HuH-7.5 (cell line): ENCODE data around the gene SMPD4.
"Not testable (repeated sequence)": the region's sequence is repeated elsewhere in the genome, so short reads cannot be mapped to it uniquely, and the experiment has no call there.

Experiments used
- DNase-seq: peaks from one replicate; pipeline ENCODE4 v3.0.0; 2011; ENCODE audit warnings: low spot score

Gene SMPD4

DNA sequence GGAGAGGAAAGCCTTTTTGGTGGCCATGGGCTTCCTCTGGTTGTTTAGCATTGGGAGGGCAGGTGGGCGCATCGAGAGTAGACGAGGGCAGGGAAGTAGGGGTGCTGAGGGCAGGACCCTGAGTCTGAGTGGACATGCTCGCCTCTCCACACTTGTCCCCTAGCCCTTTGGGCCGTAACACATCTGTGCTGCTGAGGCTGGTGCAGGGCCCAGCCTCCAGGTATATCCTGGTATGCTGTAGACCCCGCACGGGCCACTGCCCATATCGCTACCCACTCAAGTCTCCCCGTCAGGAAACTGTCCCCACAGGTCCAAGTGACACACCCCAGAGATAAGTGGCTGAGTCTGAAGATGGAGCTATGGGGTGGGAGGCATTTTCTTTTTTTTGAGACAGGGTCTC is 22.8 kb downstream of the SMPD4 start:
- DNase-seq, result no peak

DNA sequence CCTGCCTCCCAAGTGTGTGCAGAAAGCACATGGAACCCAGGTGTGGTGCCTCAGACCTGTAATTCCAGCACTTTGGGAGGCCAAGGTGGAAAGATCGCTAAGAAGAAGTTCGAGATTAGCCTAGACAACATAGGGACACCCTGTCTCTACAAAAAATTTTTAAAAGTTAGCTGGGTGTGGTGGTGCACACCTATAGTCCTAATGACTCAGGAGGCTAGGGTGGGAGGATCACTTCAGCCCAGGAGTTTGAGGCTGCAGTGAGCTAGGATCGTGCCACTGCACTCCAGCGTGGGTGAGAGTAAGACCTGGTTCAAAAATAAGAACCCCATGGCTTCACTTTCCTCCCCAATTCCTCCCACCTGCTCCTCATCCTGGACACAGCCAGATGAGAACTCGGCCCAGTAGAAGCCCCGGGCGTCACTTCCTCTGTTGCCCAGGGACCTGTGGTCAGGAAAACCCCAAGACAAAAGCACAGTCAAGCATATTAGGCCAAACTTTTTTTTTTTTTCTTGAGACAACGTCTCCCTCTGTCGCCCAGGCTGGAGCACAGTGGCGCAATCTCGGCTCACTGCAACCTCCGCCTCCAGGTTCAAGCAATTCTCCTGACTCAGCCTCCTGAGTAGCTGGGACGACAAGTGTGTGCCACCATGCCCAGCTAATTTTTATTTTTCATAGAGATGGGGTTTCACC is 23.4 kb downstream of the SMPD4 start:
- not testable (repeated sequence) for DNase-seq

DNA sequence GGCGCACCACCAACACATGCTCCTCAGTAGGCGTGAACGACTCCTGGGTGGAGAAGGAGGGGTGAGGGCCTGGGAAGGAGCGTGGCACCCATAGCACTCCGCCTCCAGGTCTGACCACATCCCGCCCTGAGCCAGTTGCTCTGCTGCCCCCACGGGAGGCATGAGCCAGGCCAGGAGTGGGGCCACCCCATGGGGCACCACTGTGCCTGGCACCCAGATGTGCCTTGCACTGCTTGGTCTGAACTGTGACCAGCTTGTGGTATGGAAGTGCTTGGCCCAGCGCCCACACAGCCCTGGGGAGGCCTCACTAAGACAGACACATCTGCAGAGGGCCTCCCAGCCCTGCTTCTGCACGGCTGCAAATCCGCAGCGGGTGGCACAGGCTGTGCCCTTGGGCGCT is 24.0 kb downstream of the SMPD4 start:
- not testable (repeated sequence) for DNase-seq

DNA sequence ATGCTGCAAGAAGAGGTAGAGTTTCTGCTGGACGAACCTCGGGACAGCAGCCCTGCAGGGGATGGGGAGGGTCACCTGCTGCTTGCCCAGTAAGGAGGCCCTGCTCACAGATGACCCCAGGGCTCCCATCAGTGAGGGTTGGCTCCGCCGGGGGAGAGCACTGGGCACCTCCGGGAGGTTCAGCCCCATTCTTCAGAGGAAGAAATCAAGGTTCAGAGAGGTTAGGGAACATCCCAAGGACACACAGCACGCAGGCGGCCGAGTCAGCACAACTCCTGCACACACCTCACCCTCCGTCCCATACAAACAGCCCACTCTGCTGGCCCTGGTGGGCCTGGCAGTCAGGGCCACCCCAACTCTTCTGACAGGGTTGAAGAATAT is 24.8 kb downstream of the SMPD4 start:
- DNase-seq, result no peak

DNA sequence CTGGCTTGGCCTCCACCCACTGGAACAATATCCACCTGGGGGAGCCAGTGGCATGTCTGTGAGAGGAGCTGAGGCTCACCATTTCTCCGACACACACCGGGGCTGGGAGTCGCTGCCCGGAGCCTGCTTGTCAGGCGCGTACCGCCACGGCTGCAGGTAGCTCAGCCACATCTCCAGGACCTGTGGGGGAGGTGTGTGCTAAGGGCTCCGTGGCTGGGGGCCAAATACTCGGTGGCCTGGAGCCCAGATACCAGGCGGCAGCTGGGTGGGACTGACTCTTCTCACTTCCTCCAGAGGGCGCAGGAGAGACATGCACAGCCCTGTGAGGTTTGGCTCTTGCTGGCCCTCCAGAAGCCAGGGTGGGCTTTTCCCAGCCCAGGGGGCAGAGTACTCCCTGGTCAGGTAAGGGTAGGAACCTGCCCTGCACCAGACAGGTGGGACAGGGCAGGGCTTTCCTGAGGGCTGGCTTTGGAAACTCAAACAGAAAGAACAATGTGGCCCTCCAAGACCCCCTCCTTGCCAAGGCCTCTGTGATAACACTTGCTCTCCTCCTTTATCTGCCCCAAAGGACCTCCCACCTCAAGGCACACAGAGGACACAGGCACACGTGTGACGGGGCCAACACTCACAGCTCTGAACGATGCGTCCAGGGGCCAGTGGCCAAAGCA is 25.3 kb downstream of the SMPD4 start:
- DNase-seq, result peak; percentile 30

DNA sequence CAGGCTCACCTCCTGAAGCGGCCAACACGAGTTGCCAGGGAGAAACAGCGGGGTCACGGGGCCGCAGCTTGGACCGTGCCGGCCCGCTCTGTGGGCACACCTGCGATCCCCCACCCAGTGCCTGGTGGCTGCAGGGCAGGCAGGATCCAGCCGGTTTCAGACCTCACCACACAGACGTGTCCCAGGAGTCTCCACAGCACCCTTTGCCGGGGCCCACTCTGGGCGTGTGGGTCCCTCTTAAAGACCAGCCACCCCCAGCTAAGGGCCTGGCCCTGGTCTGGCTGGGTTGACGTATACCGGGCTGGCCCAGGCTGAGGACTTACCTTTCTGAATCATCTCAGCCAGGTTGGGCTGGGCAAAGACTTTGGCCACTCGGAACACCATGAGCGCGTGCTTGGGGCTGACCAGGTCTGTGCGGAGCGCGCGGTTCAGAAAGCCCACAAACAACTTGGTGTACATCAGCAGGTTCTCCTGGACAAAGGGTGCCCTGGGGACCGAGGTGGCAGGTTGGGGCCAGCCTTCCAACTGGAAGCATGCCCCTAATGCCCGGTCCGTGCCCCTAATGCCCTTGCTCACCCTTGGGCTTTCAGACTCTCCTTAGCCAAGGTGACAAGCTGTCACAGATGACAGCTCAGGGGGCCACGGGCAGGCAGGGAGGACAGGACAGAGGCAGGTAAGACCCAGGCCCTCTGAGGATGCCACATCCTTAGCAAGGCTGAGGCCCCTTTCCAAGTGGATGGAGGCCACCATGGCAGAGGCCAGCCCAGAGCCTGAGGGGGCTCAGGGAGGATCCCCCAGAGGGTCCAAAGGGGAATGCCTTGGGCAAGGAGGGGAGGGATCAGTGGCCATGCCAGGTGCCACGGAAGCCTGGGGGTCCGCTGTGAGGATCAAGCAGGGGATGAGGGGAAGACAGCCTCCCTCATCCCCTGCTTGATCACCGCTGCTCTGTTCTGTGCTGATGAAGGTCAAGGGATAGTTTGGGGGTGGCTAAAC is 26.3 kb downstream of the SMPD4 start:
- DNase-seq, result no peak

DNA sequence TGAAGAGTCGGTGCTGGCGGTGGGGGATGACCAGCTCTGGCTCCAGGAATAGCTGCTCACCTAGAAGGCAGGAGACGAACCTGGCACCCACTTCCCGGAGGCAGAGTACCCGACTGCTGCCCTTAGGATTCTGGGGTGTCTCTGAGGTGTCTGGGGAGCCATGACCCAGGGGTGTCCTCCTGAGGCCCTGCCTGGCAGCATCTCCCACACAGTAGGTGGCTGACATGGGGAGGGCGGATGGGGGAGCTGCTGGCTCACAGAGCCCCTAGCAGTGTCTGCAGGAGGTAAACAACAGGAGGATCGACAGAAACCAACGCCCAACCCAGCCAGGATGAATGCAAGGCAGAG is 27.0 kb downstream of the SMPD4 start:
- DNase-seq, result not testable (repeated sequence)

DNA sequence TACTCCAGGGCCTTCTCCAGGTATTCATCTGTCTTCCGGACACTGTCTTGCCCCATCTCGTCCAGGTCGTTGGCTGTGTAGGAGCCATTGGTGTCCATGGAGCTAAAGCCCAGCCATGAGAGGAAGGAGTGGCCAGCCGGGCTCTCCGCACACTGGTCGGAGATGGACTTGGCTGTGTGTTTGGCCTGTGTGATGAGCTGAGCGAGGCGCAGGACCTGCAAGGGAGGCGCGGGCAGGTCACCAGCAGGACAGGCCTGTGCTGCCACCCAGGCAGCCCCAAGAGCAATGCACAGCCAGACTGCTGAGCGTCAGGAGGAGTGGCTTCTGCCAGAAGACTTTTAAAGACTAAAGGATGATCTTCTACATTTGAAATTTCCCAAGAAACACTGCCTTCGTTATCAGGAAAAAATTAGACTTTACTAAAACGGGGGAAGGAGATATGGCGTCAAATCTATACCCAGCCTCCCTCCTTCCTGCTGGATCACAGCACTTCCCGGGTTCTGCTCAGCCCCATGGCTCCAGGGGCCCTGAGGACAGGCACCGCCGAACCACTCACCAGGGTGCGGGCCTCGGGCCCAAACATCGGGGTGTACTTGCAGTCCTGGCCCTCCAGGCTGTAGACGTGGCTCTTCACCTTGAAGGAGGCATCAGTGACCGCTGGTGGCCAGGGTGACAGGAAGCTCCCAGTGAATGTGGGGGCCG is 27.5 kb downstream of the SMPD4 start:
- not testable (repeated sequence) for DNase-seq

DNA sequence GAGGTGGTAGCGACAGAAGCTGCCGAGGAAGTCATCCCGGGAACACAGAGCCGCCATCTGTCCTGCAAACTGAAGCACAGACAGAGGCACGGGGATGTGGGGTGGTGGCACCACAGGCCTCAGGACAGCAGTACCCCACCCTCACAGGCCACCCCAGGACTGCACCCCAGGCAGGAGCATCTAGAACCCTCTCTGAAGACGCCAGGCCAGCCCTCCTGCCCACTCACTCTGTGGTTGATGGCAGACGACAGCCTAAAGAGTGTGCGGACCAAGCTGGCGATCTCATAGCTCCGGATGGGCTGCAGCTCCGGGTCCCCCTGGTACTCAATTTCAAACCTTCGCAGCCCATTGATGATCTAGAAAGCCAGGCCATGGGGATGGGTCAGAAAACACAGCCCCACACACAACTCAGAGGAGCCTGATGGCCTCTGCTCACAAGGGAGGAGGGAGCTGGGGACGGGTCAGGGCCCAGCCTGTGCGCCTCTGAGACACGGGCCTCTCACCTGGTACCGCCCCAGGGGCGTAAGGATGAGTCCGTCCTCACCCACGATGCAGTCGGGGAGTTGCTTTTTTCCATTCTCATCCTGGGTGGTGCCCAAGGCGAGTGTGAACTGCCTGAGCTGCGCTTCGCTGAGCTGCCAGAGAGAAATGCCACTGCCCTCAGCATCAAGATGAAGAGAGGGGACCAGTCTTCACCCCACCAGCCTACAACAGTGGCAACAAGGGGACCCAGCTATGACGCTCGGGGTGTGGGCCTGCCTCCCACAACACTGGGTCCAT is 28.4 kb downstream of the SMPD4 start:
- no peak for DNase-seq

DNA sequence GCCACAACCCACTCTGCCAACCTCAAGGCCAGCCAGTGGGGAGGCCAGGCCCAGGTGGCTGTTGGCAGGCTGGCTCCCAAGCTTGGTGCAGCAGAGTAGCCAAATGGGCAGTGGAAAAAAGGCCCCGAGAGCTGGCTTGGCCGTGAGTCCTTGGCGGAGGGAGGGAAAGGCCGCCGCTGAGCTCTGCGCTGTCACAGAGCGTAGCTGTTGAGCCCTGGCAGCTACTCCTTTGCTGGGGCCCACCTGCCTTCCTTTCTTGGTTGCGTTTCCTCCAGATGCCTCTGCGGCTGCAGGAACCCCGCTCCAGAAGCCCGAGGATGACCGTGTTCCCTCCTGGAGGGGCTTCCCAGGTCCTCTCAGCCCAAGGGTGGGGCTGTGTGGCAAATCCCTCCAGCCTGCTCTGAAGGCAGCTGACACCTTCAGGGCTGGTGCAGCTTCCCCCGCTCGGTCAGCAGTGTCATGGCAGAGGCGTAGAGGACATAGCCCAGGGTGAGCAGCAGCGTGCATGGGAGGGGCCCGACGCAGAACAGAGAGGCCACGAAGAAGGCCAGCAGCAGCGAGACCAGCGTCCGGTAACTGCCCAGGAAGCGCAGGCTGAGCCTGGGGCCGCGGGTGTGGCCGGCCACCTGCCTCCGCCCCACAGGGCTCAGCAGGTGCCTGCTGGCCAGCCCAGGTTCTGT is 29.1 kb downstream of the SMPD4 start:
- not testable (repeated sequence) for DNase-seq

DNA sequence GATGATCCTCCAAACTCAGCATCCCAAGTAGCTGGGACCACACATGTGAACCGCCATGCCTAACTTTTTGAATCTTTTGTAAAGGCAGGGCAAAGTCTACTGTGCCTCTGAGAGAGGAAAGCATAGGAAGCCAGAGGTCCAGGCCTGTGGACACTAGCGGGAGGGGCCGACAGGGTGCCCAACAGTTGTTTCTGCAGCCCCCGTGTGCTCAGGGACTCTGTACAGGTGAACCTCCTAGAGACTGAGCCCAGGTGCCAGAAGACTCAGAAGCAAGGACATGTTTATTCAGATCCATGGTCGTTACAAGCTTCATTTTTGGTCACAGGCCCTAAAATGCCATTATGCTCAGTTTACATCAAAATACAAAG is 30.3 kb downstream of the SMPD4 start:
- DNase-seq, result not testable (repeated sequence)

DNA sequence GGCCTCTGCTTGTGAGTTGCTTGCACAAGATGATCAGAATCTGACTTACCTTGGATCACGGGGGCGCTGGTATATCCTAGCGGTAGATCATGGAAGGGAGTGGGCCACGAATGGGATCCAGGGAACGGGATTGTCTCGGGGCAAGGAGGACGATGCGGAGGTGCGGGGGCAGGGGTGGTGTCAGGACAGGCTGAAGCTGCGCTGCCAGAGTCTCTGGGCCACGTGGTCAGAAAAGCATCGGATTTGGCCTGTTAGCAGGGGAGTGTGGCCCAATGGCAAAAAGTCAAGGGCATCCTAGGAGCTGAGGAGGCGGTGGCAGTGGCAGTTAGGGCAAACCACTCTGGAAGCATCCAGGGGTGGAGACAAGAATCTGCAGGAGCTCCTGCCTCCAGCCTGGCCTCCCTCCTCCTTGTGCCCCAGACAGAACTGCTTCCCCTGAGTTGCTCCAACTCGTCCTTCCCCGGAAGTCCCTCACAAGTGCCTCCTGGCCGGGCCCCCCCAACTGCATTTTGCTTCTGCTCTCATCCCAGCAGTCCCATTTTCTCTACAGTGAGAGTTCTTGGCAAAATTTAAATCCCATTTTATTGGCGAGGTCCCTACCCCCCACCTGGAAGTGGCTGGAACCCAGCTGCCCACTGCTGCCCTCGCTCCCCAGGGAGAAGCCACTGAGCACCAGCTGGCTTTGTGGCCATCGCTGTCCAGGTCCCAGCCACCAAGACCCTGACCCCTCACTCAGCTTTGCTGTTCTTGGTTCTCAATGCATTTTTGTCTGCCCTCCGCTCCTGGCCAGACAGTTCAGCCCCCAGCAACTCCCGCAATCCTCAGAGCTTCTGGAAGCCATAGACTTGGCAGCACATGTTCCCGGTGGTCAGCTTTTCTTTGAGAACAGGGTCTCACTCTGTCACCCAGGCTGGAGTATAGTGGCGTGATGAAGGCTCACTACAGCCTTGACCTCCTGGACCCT is 30.9 kb downstream of the SMPD4 start:
- DNase-seq, result no peak

DNA sequence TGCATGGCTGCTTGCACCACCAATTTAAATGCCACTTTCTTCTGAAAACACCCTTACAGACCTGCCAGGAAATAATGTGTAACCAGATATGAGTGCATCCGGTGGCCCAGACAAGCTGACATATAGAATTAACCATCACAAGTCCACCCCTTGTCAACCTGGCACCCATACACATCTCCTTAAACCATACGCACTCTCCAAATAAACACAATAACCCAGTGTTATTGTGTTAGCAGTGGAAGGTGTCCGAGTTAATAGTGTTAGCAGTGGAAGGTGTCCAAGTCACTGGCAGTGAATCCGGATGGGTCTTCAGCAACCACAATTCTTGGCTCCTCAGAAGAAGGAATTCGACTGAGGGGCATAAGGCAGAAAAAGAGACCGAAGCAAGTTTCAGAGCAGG is 32.9 kb downstream of the SMPD4 start:
- DNase-seq, result not testable (repeated sequence)

DNA sequence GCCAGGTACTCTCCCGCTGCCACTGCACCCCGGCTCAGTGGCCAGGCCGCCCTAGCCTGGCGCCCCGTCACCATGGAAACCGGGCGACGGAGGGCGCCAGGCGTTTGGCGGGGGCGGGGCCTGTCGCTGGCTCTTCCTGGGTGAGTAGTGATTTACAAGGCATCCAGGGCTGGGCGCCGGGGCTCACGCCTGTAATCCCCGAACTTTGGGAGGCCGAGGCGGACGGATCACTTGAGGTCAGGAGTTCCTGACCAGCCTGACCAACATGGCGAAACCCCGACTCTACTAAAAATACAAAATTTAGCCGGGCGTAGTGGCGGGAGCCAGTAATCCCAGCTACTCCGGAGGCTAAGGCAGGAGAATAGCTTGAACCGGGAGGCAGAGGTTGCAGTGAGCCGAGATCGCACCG is 36.4 kb downstream of the SMPD4 start, which contains the start of gene CCDC74B:
TSS of gene CCDC74B (minus strand) at position 107 of the 409 bp plus-strand sequence. CDS start 116 bp downstream, outside the sequence.
- DNase-seq, result not testable (repeated sequence)

DNA sequence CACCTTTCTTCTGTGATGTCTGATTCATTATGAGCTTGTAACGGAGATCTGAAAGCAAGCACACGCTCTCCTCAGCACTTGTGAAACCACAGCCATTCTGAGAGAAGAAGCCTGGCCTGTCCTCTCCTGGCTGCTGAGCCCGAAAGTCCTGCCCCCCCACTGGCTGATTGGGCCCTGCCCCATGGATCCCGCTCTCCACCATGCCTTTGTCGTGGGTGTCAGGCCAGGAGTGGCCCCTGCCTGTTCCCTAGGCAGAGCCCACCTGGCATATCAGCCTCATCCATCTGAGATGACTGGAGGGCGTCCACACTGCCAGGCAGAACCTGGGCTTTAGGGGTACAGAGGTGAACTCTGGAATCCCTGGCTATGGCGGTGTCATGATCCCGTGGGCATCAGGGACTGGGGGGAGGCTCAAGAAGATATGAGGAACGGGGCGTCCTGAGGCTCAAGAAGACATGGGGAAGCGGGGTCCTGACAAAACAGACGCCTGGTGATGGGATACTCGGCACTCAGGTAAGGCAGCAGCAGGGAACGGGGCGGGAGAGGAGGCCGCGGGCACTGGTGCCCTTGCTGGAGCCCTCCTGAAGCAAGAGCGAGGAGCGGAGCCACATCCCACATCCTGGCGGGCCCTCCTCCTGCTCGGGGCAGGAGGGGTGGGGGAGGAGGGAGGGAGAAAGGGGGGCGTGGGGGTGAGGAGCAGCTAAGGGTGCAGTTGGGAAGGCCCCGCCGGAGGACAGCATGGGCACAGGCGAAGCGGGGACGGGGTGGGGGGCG is 37.9 kb downstream of the SMPD4 start:
- DNase-seq, result not testable (repeated sequence)

DNA sequence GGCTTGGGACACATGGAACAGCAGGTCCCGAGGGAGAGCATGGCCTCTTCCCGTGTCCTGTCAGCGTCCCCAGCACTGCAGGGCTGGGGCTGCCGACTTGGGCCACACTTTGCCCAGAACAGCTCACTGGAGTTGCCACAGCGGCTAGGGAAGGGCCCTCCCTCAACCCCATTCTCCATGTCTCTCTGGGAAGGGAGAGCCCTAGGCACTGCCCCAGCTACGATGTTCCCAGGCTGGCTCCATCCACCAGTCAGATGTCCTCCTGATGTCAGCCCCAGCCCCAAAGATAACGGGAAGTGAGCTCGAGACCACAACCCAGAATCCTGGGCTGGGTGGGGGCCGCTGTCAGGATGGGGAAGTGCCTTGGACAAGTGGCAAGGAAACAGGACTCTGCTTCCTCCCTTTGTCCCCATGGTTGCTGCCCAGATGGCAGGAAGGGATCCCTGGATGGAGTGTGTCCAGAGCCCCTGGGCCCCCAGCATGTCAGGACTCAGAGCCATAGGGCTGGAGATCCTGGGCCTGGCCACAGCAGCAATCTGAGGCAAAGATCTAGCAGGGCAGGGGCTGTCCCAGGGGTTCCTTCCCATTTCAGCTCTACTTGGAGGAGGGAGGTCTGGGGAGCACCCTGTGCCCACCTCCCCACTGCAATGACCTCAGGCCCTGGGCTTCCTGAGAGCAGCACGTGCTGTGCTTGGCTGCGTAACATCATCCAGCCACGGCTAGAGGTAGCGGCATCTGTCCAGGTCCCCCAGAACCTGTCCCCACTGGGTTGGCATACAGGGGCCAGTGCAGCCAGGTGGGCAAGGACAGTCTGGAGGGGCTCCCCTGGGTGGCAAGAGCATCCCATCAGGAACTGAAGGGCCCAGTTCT is 38.8 kb downstream of the SMPD4 start:
- not testable (repeated sequence) for DNase-seq

DNA sequence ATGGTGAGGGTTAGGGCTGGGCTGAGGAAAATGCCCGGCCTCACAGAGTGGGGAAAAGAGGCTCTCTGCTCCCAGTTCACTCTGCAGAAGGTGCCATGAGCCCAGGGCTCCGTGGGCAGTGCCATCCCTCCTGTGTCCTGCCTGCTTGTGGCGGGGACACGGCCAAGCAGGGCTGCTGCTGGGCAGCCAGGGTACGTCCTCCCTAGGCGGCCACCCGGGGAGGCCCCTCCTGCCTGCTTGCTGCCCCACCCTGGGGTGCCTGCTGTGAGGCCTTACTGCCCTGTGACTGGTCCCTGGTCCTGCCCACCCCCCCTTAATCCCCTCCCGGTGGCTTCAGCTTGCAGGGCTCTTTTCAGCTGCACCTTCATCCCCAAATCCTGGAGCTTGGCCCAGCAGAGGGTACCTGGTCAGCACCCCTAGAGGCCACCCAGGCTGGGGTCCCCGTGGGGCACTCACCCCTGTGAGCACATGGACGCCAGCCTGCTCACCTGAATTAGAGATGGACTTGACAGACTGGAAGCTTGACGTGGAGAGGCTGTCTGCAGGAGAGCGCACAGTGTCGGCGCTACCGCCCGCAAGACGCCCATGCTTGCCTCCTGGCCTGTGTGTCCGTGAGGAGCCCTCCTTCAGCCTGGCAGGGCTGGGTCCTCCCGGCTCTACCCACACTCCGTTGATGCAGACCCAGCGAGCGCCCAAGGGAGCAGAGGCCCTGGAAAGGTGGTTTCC is 39.6 kb downstream of the SMPD4 start:
- DNase-seq, result not testable (repeated sequence)
